Cardiac muscle cell (in vitro differentiated cells and primary cell): ENCODE data around the gene FERMT3. TPM values are rescaled to one million over a fixed set of nuclear protein-coding genes. Genes with fewer than 3 reads are reported as not detected.

Source experiments
- DNase-seq, 2 donors: peaks; one replicate each; pipeline versions ENCODE4 v3.0.0 to v3.0.0-alpha.2; 2010 to 2017; ENCODE audit warnings: low read depth in 1 of 2, low spot score in 1 of 2
- H3K27ac ChIP-seq: fragments of 200-600 bp; sonication (generic); 2 replicates; pipeline ENCODE4 v1.5.1; 2016
- H3K27me3 ChIP-seq: fragments of 200-600 bp; sonication (generic); 2 replicates; pipeline ENCODE4 v1.6.0; 2016; ENCODE audit warnings: control low read depth
- H3K36me3 ChIP-seq: fragments of 200-600 bp; sonication (generic); 2 replicates; pipeline ENCODE4 v1.5.1; 2016; ENCODE audit warnings: control low read depth
- H3K4me1 ChIP-seq: fragments of 200-600 bp; sonication (generic); 2 replicates; pipeline ENCODE4 v1.8.1; 2017; ENCODE audit warnings: low read depth, mild to moderate bottlenecking, mixed run types
- H3K4me3 ChIP-seq: fragments of 200-600 bp; sonication (generic); 2 replicates; pipeline ENCODE4 v1.5.1; 2016; ENCODE audit warnings: mild to moderate bottlenecking
- H3K9me3 ChIP-seq: fragments of 200-600 bp; sonication (generic); 2 replicates; pipeline ENCODE4 v1.5.1; 2017; ENCODE audit warnings: low read depth, mild to moderate bottlenecking, control low read depth
- polyA plus RNA-seq: library from polyadenylated mRNA; unstranded; fragments of >200 nt; fragmentation: Nextera tagmentation; extraction: Ambion mirVana; gene quantifications from 2 replicates; pipeline ENCODE4 v1.2.1, GENCODE V29; 2016
- total RNA-seq: library from RNA; depleted of rRNA; stranded (reverse); fragments of >200 nt; gene quantifications from 2 replicates; pipeline ENCODE4 v1.2.3, GENCODE V29; 2016
- TF ChIP-seq, protein P1 (sequence below): IDR thresholded peaks from 2 replicates; pipeline ENCODE4 v1.5.1; 2012; ENCODE audit warnings: low read depth, mild to moderate bottlenecking, low read length

FERMT3 gene
- total and polyA plus RNA-seq, 2 experiments from 2014 or later = 1.1 to 1.8 TPM

DNA sequence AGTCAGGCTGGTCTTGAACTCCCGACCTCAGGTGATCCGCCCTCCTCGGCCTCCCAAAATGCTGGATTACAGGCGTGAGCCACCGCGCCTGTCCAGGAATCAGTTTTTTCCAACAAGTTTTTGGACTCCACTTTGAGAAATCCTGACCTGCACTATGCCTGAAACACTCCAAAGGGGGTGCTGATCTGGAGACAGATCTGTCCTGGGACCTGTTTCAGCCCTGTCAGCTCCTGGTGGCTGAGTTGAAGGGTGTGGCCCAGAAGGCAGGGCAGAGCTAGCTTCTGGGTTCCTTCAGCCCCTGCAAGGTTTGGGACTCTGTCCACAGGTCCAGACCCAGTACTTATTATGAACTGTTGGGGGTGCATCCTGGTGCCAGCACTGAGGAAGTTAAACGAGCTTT lies 25.0 kb downstream of the FERMT3 start:
- H3K27me3 ChIP-seq = no peaks in the 10 kb centered on the region
- no peaks in the 10 kb centered on the region for H3K9me3 ChIP-seq
- no peak overlapping the region for H3K27ac ChIP-seq
- H3K4me1 ChIP-seq = peaks cover 17% of the 10 kb centered on the region
- TF ChIP-seq, protein P1, sequence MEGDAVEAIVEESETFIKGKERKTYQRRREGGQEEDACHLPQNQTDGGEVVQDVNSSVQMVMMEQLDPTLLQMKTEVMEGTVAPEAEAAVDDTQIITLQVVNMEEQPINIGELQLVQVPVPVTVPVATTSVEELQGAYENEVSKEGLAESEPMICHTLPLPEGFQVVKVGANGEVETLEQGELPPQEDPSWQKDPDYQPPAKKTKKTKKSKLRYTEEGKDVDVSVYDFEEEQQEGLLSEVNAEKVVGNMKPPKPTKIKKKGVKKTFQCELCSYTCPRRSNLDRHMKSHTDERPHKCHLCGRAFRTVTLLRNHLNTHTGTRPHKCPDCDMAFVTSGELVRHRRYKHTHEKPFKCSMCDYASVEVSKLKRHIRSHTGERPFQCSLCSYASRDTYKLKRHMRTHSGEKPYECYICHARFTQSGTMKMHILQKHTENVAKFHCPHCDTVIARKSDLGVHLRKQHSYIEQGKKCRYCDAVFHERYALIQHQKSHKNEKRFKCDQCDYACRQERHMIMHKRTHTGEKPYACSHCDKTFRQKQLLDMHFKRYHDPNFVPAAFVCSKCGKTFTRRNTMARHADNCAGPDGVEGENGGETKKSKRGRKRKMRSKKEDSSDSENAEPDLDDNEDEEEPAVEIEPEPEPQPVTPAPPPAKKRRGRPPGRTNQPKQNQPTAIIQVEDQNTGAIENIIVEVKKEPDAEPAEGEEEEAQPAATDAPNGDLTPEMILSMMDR = no peak
- no peaks in the 10 kb centered on the region for H3K36me3 ChIP-seq
- no peak for DNase-seq
- H3K4me3 ChIP-seq = peak overlapping the region; percentile 50

DNA sequence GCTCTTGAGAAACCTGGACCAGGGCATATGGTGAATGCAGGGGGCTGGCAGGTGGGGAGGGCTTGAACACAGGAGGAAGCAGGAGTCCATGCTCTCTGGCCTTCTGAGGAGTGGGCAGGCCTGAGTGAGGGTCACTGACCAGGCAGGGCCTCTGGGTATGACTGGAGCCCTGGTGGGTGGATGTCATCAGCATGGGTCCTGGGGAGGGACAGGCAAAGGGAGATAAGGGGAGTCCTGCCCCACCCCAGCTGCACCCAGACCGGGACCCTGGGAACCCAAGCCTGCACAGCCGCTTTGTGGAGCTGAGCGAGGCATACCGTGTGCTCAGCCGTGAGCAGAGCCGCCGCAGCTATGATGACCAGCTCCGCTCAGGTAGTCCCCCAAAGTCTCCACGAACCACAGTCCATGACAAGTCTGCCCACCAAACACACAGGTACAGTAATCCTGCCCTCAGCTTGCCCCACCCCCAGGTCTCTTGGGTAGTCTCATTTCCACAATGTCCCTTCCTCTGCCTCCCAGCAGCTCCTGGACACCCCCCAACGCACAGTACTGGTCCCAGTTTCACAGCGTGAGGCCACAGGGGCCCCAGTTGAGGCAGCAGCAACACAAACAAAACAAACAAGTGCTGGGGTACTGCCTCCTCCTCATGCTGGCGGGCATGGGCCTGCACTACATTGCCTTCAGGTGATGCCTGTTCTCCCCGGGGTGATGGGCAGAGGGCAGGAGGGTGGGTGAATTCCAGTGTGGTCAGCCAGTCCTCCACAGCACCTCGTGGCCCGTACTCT lies 25.9 kb downstream of the FERMT3 start:
- Histone ChIP-seq H3K4me1 (peaks cover 11% of the 10 kb centered on the region), H3K4me3 (no peak overlapping the region), H3K9me3 (no peaks in the 10 kb centered on the region), H3K27ac (no peak overlapping the region), H3K36me3 (no peaks in the 10 kb centered on the region), H3K27me3 (no peaks in the 10 kb centered on the region)
- no peak for DNase-seq
- TF ChIP-seq, protein P1 = no peak

DNA sequence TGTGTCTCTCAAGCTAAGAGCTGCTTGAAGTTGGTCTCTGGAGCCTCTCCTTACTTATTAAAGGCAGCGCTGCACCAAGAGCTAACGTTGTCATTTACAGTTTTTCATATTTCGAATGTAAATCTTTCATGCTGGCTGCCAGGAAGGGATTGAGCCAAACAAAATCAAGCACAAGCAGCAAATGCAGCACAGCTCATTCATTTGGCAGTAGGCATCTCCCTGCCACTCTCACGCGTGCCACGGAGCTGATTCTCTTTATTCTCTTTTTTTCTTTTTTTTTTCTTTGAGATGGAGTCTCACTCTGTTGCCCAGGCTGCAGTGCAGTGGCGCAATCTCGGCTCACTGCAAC lies 26.4 kb downstream of the FERMT3 start:
- H3K27ac ChIP-seq = no peak overlapping the region
- TF ChIP-seq, protein P1 = no peak
- no peaks in the 10 kb centered on the region for H3K36me3 ChIP-seq
- no peak for DNase-seq
- no peaks in the 10 kb centered on the region for H3K9me3 ChIP-seq
- H3K4me3 ChIP-seq = no peak overlapping the region
- no peaks in the 10 kb centered on the region for H3K27me3 ChIP-seq
- H3K4me1 ChIP-seq = peaks cover 11% of the 10 kb centered on the region

DNA sequence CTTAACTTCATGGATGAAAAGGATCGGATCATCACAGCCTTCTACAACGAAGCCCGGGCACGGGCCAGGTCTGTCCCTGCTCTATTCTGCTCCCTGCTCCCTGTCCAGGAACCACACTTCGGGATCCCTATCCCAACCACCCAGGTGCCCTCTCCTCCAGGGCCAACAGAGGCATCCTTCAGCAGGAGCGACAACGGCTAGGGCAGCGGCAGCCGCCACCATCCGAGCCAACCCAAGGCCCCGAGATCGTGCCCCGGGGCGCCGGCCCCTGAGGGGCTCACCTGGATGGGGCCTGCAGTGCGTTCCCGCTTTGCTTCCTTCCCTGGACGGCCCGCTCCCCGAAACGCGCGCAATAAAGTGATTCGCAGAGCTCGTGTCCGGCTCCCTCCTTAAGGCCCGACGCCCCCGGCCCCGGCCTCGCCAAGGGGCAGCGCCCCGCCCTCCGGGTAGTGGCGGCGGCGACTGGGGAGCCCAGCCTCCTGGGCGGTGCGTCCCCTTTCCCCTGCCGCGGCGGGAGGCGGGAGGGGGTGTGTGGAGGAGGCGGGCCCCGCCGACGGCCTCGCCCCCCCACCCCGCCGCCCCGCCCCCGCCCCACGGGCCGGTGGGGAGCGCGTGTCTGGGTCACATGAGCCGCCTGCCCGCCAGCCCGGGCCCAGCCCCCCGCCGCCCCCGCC lies 27.5 kb downstream of the FERMT3 start, which contains the start of gene VEGFB:
Gene VEGFB, plus strand, starts transcription at position 672 of the 674 bp plus-strand sequence. CDS start 250 bp downstream, outside the sequence.
- peak; percentile 64 to 81 for DNase-seq
- peak within 1 kb of the TSS; percentile 25 for H3K27ac ChIP-seq

DNA sequence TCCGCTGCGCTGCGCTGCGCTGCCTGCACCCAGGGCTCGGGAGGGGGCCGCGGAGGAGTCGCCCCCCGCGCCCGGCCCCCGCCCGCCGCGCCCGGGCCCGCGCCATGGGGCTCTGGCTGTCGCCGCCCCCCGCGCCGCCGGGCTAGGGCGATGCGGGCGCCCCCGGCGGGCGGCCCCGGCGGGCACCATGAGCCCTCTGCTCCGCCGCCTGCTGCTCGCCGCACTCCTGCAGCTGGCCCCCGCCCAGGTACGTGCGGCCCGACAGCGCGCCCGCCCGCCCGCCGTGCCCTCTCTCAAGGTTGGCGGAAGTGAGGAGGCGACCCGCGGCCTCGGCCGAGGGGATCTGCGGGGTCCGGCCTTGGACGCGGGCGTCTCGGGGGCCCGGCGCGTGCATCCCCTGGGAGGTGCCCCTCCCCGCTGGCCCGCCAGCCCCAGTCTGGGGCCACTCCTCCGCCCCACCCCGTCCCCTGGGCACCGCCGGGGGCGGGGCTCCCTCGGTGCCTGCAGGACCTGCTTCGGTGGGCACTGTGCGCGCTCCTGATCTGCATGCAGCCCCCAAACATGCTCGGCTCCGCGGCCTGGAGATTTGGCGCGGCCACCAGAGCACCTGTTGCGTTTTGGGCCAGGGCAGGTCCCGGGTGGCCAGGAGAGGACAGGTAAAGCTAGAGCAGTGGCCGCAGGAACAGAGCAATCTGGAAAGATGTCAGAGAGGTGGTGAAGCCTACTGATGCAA lies 28.3 kb downstream of the FERMT3 start:
- peak overlapping the region; percentile 25 for H3K27ac ChIP-seq

More for the DNA sequence above, 27.5 kb downstream of the FERMT3 start, which contains the start of gene VEGFB:
- Histone ChIP-seq H3K36me3 (peaks cover 3% of the 10 kb centered on the region), H3K9me3 (no peaks in the 10 kb centered on the region), H3K4me3 (peak within 1 kb of the TSS; percentile 62), H3K27me3 (no peaks in the 10 kb centered on the region), H3K4me1 (peaks cover 11% of the 10 kb centered on the region)
- TF ChIP-seq, protein P1 = no peak

More for the DNA sequence above, 28.3 kb downstream of the FERMT3 start:
- Histone ChIP-seq H3K27me3 (no peaks in the 10 kb centered on the region), H3K4me1 (peaks cover 7% of the 10 kb centered on the region), H3K4me3 (peak overlapping the region; percentile 62), H3K36me3 (peaks cover 3% of the 10 kb centered on the region), H3K9me3 (no peaks in the 10 kb centered on the region)
- TF ChIP-seq, protein P1 = no peak
- peak; percentile 17 to 76 for DNase-seq
